Smooth muscle cell of the coronary artery (primary cell): Measurements from ENCODE around the gene FABP6. TPM values are rescaled to one million over a fixed set of nuclear protein-coding genes. Genes with fewer than 3 reads are reported as not detected.

ENCODE experiments used
- total RNA-seq: library from RNA; depleted of rRNA; stranded (reverse); fragments of >200 nt; gene quantifications from 2 replicates; pipeline ENCODE4 v1.2.3, GENCODE V29; 2014; ENCODE audit warnings: low replicate concordance

FABP6 gene
- total RNA-seq: not detected in 2 replicates

GRCh38 chr5:160229190-160229742 is at the start of gene FABP6:
TSS of gene FABP6 (plus strand) at chr5:160229506. CDS start at chr5:160229558, 52 bp downstream.

Other genes with a start within 250 kb of the FABP6 start
- gene TTC1, start 220.4 kb upstream of the FABP6 start, total RNA-seq: 17.1 and 38.6 TPM in 2 replicates
- gene PWWP2A, start 110.1 kb upstream of the FABP6 start, total RNA-seq: 11.3 and 18.9 TPM in 2 replicates
- gene CCNJL, start 83.1 kb downstream of the FABP6 start, total RNA-seq: 0.23 and 1.6 TPM in 2 replicates
- gene C1QTNF2, start 141.1 kb downstream of the FABP6 start, total RNA-seq: 0.23 and 0.35 TPM in 2 replicates
- 2.9 and 3.6 TPM in 2 replicates for gene FAM200C, start 170.5 kb downstream of the FABP6 start, total RNA-seq
- gene SLU7, start 189.6 kb downstream of the FABP6 start, total RNA-seq: 67.2 and 69.3 TPM in 2 replicates
- gene PTTG1, start 192.3 kb downstream of the FABP6 start, total RNA-seq: 8.3 and 139 TPM in 2 replicates